Fibroblast of pulmonary artery (primary cell): Measurements from ENCODE around the gene MSI2.

Source experiments
- DNase-seq: peaks from one replicate; pipeline ENCODE4 v3.0.0-alpha.2; 2010; ENCODE audit warnings: low read depth
- H3K4me3 ChIP-seq: replicated peaks from 2 replicates; pipeline ENCODE4 v1.5.1; 2011; ENCODE audit warnings: low read depth, mild to moderate bottlenecking, control low read depth, low read length, moderate library complexity
- CTCF ChIP-seq: IDR thresholded peaks from 2 replicates; pipeline ENCODE4 v1.5.1; 2011; ENCODE audit warnings: mild to moderate bottlenecking, control low read depth, low read length, inconsistent platforms; ENCODE audit errors: missing control alignments

MSI2 gene

GRCh38 chr17:57643062-57643461 is 386.7 kb downstream of the MSI2 start:
- no peak overlapping the region for H3K4me3 ChIP-seq
- TF ChIP-seq CTCF: no peak

GRCh38 chr17:57644326-57644725 is 388.0 kb downstream of the MSI2 start:
- no peak overlapping the region for H3K4me3 ChIP-seq
- DNase-seq: no peak
- no peak for TF ChIP-seq CTCF

More at GRCh38 chr17:57643062-57643461, 386.7 kb downstream of the MSI2 start:
- no peak for DNase-seq

GRCh38 chr17:57645950-57646665 is 389.8 kb downstream of the MSI2 start:
- no peak for DNase-seq
- TF ChIP-seq CTCF: no peak
- H3K4me3 ChIP-seq: no peak overlapping the region

GRCh38 chr17:57648720-57649119 is 392.4 kb downstream of the MSI2 start:
- TF ChIP-seq CTCF: no peak
- no peak overlapping the region for H3K4me3 ChIP-seq
- DNase-seq: no peak

GRCh38 chr17:57649191-57649590 is 392.9 kb downstream of the MSI2 start:
- H3K4me3 ChIP-seq: no peak overlapping the region
- DNase-seq: no peak
- TF ChIP-seq CTCF: no peak

GRCh38 chr17:57649731-57650484 is 393.6 kb downstream of the MSI2 start:
- H3K4me3 ChIP-seq: no peak overlapping the region
- TF ChIP-seq CTCF: no peak
- peak; percentile 41 for DNase-seq

GRCh38 chr17:57650548-57650947 is 394.2 kb downstream of the MSI2 start:
- H3K4me3 ChIP-seq: no peak overlapping the region
- no peak for DNase-seq
- TF ChIP-seq CTCF: no peak
